Body of pancreas (tissue), 4 donors: ENCODE results near the gene FOXO6. TPM values are rescaled to one million over a fixed set of nuclear protein-coding genes. Genes with fewer than 3 reads are reported as not detected.
A peak's percentile ranks its signal among the peaks of the same experiment; 100 is the strongest.

ENCODE experiments used
- ATAC-seq: fragments of 150-250 bp; one replicate; pipeline ENCODE4 v1.9.1; 2016
- DNase-seq, 4 donors: peaks; one replicate each; pipeline ENCODE4 v3.0.0-alpha.2; 2019
- H3K27ac ChIP-seq, 4 donors: fragments of 200-600 bp; sonication (generic); 1 replicate in 3 of 4; 2 replicates in 1 of 4; pipeline versions ENCODE4 v1.5.1 to v1.6.1; 2016 to 2019; ENCODE audit warnings: mild to moderate bottlenecking in 1 of 4, mixed read lengths in 1 of 4, moderate library complexity in 1 of 4
- H3K27me3 ChIP-seq, 2 donors: fragments of 200-600 bp; sonication (generic); one replicate each; pipeline ENCODE4 v1.6.0; 2016; ENCODE audit warnings: mild to moderate bottlenecking in 1 of 2
- H3K36me3 ChIP-seq, 2 donors: fragments of 200-600 bp; sonication (generic); replicated peaks in 1 of 2; 2 replicates each; pipeline ENCODE4 v1.5.1; 2016; ENCODE audit warnings: low read depth in 2 of 2; ENCODE audit not compliant: insufficient read depth in 1 of 2
- H3K4me1 ChIP-seq: fragments of 200-600 bp; sonication (generic); one replicate; pipeline ENCODE4 v1.6.0; 2016
- H3K4me3 ChIP-seq, 2 donors: fragments of 200-600 bp; sonication (generic); 1 replicate in 1 of 2; 2 replicates in 1 of 2; pipeline ENCODE4 v1.5.1; 2016 to 2019
- H3K9me3 ChIP-seq, 3 donors: fragments of 200-600 bp; sonication (generic); 1 replicate in 2 of 3; 2 replicates in 1 of 3; pipeline ENCODE4 v1.5.1; 2016
- CTCF ChIP-seq, 7 experiments: fragments of 450-650 bp in 4 of 7; fragments of 200-600 bp in 3 of 7; sonication (generic) in 3 of 7; IDR thresholded peaks; one replicate each; pipeline ENCODE4 v1.5.1; 2016 to 2019; ENCODE audit warnings: antibody characterized with exemption in 7 of 7
- POLR2A ChIP-seq, 3 donors: fragments of 450-650 bp; IDR thresholded peaks; one replicate each; pipeline ENCODE4 v1.6.1; 2016; ENCODE audit warnings: antibody characterized with exemption in 3 of 3, mild to moderate bottlenecking in 2 of 3
- WGBS, 2 donors: methylation state at CpG; one replicate each; pipeline ENCODE4 v1.1.5; 2017; 5-methylcytosine and 5-hydroxymethylcytosine counted together
- intact Hi-C: fragments of 100-400 bp; cut with DNase I; formaldehyde crosslinking; loops from one replicate; pipeline ENCODE4 v1.15.1; 2023
- total RNA-seq, 2 donors: library from RNA; depleted of rRNA; stranded (reverse); fragments of >200 nt; gene quantifications; one replicate each; pipeline ENCODE4 v1.1.0, GENCODE V29; 2016

Gene FOXO6
- total RNA-seq, 2 donors from 2014 or later = 1.0 to 2.3 TPM

DNA sequence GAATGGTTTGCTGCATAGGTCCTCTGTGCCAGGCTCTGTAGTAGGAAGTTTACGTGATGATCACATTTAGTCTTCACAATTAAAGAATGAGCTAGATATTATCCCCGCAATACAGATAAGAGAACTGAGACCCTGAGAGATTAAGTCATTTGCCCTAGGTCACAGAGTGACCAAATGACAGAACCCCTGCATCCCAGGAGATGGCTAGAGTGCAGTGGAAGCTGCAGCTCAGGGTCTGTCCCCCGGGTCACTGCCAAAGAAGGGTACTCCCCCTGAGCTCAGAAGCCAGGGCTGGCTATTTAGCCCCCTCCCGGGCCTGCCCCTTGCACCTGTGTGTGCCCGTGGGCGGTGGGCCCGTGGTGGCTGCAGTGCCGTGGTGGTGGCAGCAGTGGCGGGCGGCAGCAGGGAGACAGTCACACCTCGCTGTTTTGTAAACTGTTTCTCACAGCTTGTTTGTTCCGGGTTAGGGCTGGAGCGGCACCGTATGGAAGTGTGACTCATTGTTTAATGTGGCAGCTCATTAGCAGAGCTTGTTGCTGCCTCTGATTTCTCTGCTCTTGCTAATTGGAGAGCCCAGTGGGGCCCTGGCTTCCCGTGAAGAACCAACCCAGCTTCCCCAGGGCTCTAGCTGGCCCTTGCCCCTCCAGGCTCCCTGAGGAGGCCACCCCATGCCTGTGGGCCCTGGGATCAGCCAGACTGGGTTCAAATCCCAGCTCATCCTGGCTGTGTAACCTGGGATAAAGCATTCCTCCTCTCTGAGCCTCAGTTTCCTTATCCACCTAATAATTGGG is 19.3 kb upstream of the FOXO6 start:
- DNase-seq = peak; percentile 56 to 77 (median 65)
- Histone ChIP-seq H3K36me3 (no peaks in the 10 kb centered on the region), H3K27me3 (no peaks in the 10 kb centered on the region), H3K9me3 (no peaks in the 10 kb centered on the region), H3K27ac (peak overlapping the region; percentile 42 to 71 (median 56)), H3K4me1 (peaks cover 13% of the 10 kb centered on the region), H3K4me3 (no peak overlapping the region)
- WGBS, 2 donors = 33 to 59% methylated on average over 8 to 15 of the region's 15 CpGs
- intact Hi-C loops = no loop called here
- ATAC-seq = peak; percentile 94
- peak in 1 of 3 donors; percentile 10 for TF ChIP-seq POLR2A (IDR thresholded peaks at IDR 0.05)
- TF ChIP-seq CTCF (IDR thresholded peaks at IDR 0.05) = peak in 1 of 7 experiments; percentile 2

- H3K4me3 ChIP-seq = no peak overlapping the region
- TF ChIP-seq CTCF (IDR thresholded peaks at IDR 0.05) (no peak), POLR2A (IDR thresholded peaks at IDR 0.05) (no peak)
- H3K9me3 ChIP-seq = no peaks in the 10 kb centered on the region
- intact Hi-C loops = no loop called here
- H3K27me3 ChIP-seq = no peaks in the 10 kb centered on the region
- no peaks in the 10 kb centered on the region for H3K36me3 ChIP-seq
- DNase-seq = no peak
- H3K4me1 ChIP-seq = peaks cover 13% of the 10 kb centered on the region
- peak overlapping the region in 2 of 4 donors; percentile 42 to 55 for H3K27ac ChIP-seq
- no peak for ATAC-seq
- 63 to 72% methylated on average over 5 of the region's 5 CpGs for WGBS, 2 donors
These were observed 18.4 kb upstream of the FOXO6 start for GRCh38 chr1:41342774-41343355.

DNA sequence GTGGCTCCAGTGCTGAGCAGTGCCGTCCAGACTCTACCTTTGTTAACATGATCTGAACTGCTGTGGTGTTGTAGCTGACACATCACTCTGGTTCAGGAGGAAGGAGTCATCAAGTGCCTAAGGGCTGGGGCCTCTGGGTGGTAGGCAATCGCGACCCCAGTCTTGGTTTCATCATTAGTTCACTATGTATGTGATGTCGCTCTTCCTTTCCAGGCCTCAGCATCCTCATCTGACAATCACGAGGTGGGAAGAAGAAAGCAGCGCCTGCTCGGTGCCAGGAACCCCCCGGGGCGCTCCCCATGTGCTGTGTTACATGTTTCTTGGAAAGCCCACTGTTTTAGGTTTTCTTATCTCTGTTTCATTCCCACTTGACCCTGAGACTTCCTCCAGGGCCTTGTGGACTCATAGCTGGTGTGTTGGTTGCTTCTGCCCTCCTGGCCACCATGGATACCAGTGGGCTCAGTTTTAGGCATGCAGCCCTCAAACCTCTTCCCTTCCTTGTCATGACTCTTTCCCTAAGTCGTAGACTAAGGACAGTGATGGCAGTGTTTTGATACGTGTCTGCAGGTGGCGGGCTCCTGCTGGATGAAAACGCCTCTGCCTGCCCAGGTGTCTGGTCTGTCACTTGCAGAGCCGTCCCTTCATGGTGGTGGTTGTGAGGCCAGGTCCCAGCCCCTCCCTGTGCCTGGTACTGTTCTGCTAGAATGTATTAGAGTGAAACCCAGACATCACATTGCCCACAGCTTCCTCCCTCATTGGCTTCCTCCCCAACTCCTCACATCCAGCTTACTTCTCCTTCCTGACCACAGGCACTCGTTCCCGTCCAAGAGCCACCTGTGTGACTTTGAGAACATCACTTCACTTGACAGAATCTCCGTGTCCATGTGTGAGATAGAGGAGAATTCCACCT is 17.2 kb upstream of the FOXO6 start:
- H3K4me1 ChIP-seq = peaks cover 13% of the 10 kb centered on the region
- DNase-seq (no peak), ATAC-seq (no peak)
- TF ChIP-seq CTCF (IDR thresholded peaks at IDR 0.05) (no peak), POLR2A (IDR thresholded peaks at IDR 0.05) (no peak)
- intact Hi-C loops = no loop called here
- H3K4me3 ChIP-seq = no peak overlapping the region
- H3K36me3 ChIP-seq = no peaks in the 10 kb centered on the region
- 76 to 77% methylated on average over 17 of the region's 17 CpGs for WGBS, 2 donors
- no peaks in the 10 kb centered on the region for H3K9me3 ChIP-seq
- H3K27me3 ChIP-seq = no peaks in the 10 kb centered on the region
- H3K27ac ChIP-seq = no peak overlapping the region

DNA sequence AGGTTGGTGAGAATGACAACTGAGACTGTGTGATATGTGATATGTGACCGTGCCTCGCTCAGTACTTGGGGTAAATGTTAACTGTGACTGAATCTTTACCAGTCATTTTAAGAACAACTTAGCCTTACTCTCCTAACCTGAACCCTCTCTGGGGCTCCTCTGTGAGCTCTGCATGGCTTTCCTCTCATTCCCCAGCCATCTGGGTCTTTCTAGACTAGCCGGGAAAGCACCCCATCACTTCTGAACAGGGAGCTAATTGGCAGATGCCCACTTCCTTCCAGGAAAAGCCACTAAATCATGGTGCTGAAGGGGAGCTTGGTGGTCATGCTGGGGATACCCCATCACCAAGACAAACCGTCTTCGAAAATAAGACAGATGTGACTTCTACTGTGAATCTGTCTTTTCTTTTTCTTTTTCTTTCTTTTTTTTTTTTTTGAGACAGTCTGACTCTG is 16.5 kb upstream of the FOXO6 start:
- Histone ChIP-seq H3K36me3 (no peaks in the 10 kb centered on the region), H3K27me3 (no peaks in the 10 kb centered on the region), H3K4me1 (peaks cover 13% of the 10 kb centered on the region), H3K4me3 (no peak overlapping the region), H3K9me3 (no peaks in the 10 kb centered on the region), H3K27ac (no peak overlapping the region)
- no peak for DNase-seq
- no peak for ATAC-seq
- TF ChIP-seq POLR2A (IDR thresholded peaks at IDR 0.05) (no peak), CTCF (IDR thresholded peaks at IDR 0.05) (no peak)
- 80 to 93% methylated on average over 5 of the region's 5 CpGs for WGBS, 2 donors
- intact Hi-C loops = no loop called here
